ENCODE measurements around the gene ZNF536. TPM values are rescaled to one million over a fixed set of nuclear protein-coding genes. Genes with fewer than 3 reads are reported as not detected.

ZNF536 gene
- total and polyA plus RNA-seq, 2 donors (not counting 3 experiments of a cell fraction or from before 2014, with no cell fraction given), result not detected

DNA sequence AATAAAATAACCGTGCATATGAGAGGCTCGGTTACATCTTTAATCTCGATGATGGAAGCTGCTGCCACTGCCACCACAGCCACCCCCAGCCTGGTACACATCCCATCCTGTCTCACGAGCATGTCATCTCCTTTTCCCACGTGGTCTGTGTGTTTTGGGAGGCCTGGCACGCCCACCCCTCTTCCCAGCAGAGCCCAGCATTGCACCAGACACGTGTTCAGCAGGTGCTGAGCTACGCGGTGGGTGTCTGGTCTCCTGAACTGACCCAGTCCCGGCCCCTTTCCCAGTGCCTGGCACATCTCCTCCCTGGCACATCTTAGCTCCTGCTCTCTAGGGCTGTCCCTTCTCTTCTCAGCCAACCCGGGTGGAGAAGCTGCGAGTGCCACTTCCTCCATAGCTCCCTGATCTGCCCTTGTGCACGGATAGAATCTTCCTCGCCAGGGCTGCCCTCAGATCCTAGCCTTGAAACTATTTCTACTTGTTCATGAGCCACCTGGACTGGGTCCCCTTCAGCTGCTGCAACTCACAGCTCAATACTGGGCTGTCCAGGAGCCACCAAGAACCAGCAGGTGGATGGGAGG, 36.8 kb upstream of the ZNF536 start:
- H3K27ac ChIP-seq (ENCODE audit: insufficient read depth, low read depth, low read length), result no peak overlapping the region
- peaks cover 8% of the 10 kb centered on the region for H3K9me3 ChIP-seq (replicated peaks; ENCODE audit: control insufficient read depth, insufficient read depth, low read length)
- H3K4me1 ChIP-seq (ENCODE audit: control insufficient read depth, extremely low read depth, insufficient read depth, low read length), result no peaks in the 10 kb centered on the region
- dilution Hi-C loops (cut with MboI; ENCODE audit: extremely low pct_ligation_motif_present, low sequenced_read_pairs) (no loop called here), intact Hi-C loops (cut with micrococcal nuclease) (no loop called here)
- no peak overlapping the region for H3K9ac ChIP-seq (replicated peaks; ENCODE audit: extremely low read depth, insufficient read depth, low read length)
- DNase-seq (ENCODE audit: low read depth, low spot score) (no peak), FAIRE-seq (no peak)
- CTCF ChIA-PET, result no interaction called here
- POLR2A ChIA-PET, result no interaction called here
- H4K20me1 ChIP-seq (replicated peaks; ENCODE audit: control insufficient read depth, extremely low read depth, insufficient read depth, low read length), result no peaks in the 10 kb centered on the region
- no peaks in the 10 kb centered on the region for H3K36me3 ChIP-seq (ENCODE audit: control insufficient read depth in 2 of 2, extremely low read depth in 1 of 2, insufficient read depth in 2 of 2, low read length in 2 of 2)
- H3K27me3 ChIP-seq (ENCODE audit: control insufficient read depth in 2 of 2, insufficient read depth in 2 of 2, low read length in 2 of 2), result no peaks in the 10 kb centered on the region
- H3K4me3 ChIP-seq (replicated peaks in 1 of 3; ENCODE audit: insufficient read depth in 1 of 3, low read depth in 1 of 3, low read length in 3 of 3), result no peak overlapping the region
- H3K79me2 ChIP-seq (ENCODE audit: control insufficient read depth, insufficient read depth, low read length), result no peaks in the 10 kb centered on the region
- TF ChIP-seq, protein P1, sequence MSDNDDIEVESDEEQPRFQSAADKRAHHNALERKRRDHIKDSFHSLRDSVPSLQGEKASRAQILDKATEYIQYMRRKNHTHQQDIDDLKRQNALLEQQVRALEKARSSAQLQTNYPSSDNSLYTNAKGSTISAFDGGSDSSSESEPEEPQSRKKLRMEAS (IDR thresholded peaks at IDR 0.05; ENCODE audit: insufficient read depth, insufficient read length), result no peak
- TF ChIP-seq GATA2 (IDR thresholded peaks at IDR 0.05; ENCODE audit: insufficient read depth, insufficient read length, low read depth, low read length), result no peak
- TF ChIP-seq JUN (IDR thresholded peaks at IDR 0.05; ENCODE audit: borderline replicate concordance, insufficient read depth, insufficient read length, low read depth), result no peak
- TF ChIP-seq EZH2 (IDR thresholded peaks at IDR 0.05; ENCODE audit: borderline replicate concordance, low read depth, low read length, severe bottlenecking), result no peak
- TF ChIP-seq, protein P2, sequence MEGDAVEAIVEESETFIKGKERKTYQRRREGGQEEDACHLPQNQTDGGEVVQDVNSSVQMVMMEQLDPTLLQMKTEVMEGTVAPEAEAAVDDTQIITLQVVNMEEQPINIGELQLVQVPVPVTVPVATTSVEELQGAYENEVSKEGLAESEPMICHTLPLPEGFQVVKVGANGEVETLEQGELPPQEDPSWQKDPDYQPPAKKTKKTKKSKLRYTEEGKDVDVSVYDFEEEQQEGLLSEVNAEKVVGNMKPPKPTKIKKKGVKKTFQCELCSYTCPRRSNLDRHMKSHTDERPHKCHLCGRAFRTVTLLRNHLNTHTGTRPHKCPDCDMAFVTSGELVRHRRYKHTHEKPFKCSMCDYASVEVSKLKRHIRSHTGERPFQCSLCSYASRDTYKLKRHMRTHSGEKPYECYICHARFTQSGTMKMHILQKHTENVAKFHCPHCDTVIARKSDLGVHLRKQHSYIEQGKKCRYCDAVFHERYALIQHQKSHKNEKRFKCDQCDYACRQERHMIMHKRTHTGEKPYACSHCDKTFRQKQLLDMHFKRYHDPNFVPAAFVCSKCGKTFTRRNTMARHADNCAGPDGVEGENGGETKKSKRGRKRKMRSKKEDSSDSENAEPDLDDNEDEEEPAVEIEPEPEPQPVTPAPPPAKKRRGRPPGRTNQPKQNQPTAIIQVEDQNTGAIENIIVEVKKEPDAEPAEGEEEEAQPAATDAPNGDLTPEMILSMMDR (IDR thresholded peaks at IDR 0.05; ENCODE audit: extremely low read depth in 1 of 2, insufficient read depth in 1 of 2, low read depth in 1 of 2, low read length in 2 of 2), result no peak
- no peak for TF ChIP-seq POLR2A (IDR thresholded peaks at IDR 0.05; ENCODE audit: low read depth, low read length)
- TF ChIP-seq FOS (IDR thresholded peaks at IDR 0.05; ENCODE audit: borderline replicate concordance, insufficient read depth, low read length), result no peak
- TF ChIP-seq POLR2AphosphoS5 (IDR thresholded peaks at IDR 0.05; ENCODE audit: insufficient read depth, low read depth, low read length), result no peak
- TF ChIP-seq MYC (IDR thresholded peaks at IDR 0.05; ENCODE audit: low read depth, low read length), result no peak
- no peaks in the 10 kb centered on the region for H3K9me1 ChIP-seq (replicated peaks; ENCODE audit: control insufficient read depth, extremely low read depth, insufficient read depth, low read length)
- no TSS peak for BruUV-seq (replicated peaks)
- H2AFZ ChIP-seq (ENCODE audit: low read depth, low read length), result no peak overlapping the region
- no peak overlapping the region for H3K4me2 ChIP-seq (ENCODE audit: insufficient read depth, low read length)
